Chondrocyte (in vitro differentiated cells): ENCODE data around the gene BLOC1S5. TPM values are rescaled to one million over a fixed set of nuclear protein-coding genes. Genes with fewer than 3 reads are reported as not detected.

Source experiments
- DNase-seq: peaks from one replicate; pipeline ENCODE4 v3.0.0; 2021; ENCODE audit warnings: mixed read lengths, low spot score
- H3K27ac Mint-ChIP-seq: one replicate; pipeline ENCODE4 v1.8.0; 2021; ENCODE audit warnings: mild to moderate bottlenecking, moderate library complexity, mixed read lengths; ENCODE audit not compliant: unreplicated experiment
- H3K27me3 Mint-ChIP-seq: 2 replicates; pipeline ENCODE4 v1.8.0; 2021; ENCODE audit warnings: low read depth, mixed read lengths
- H3K36me3 Mint-ChIP-seq: 2 replicates; pipeline ENCODE4 v1.8.0; 2021; ENCODE audit warnings: low read depth, mixed read lengths
- H3K4me1 Mint-ChIP-seq: 2 replicates; pipeline ENCODE4 v1.8.0; 2021; ENCODE audit warnings: low read depth, mild to moderate bottlenecking, mixed read lengths
- H3K4me3 Mint-ChIP-seq: one replicate; pipeline ENCODE4 v1.8.0; 2021; ENCODE audit warnings: mild to moderate bottlenecking, moderate library complexity, mixed read lengths; ENCODE audit not compliant: unreplicated experiment
- H3K9me3 Mint-ChIP-seq: 2 replicates; pipeline ENCODE4 v1.8.0; 2021; ENCODE audit warnings: low read depth, mixed read lengths
- CTCF ChIP-seq: fragments of 200-600 bp; sonication (generic); IDR thresholded peaks from 2 replicates; pipeline ENCODE4 v1.5.0; 2021; ENCODE audit warnings: antibody characterized with exemption, mild to moderate bottlenecking, moderate library complexity
- total RNA-seq: library from RNA; stranded (reverse); gene quantifications from 3 replicates; pipeline ENCODE4 v1.2.1, GENCODE V29; 2021

The BLOC1S5 gene
- total RNA-seq, 1 donor from 2014 or later: 9.4 TPM

DNA sequence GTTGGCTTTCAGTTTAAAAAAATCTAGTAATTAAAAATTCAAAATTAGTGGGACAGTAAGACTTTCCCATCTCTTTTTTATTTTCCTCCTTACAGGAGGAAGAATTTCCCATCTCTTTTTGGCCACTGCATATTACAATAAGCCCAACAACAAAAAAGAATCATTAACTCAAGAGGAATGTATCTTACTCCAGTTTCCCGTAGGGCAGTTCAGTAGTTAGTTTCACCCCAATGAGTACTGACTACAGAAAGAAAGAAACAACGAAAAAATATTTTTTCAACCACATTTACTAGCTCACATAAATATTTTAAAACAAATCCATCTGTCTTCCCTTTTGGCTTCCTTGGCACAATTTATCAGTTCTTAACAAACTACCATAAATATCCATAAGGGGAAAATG is 14.9 kb upstream of the BLOC1S5 start:
- TF ChIP-seq CTCF: no peak
- DNase-seq: no peak
- Mint-ChIP-seq H3K4me1 (peaks cover 43% of the 10 kb centered on the region), H3K9me3 (no peaks in the 10 kb centered on the region), H3K27ac (no peak overlapping the region), H3K4me3 (no peak overlapping the region), H3K27me3 (no peaks in the 10 kb centered on the region), H3K36me3 (peaks cover 1% of the 10 kb centered on the region)

DNA sequence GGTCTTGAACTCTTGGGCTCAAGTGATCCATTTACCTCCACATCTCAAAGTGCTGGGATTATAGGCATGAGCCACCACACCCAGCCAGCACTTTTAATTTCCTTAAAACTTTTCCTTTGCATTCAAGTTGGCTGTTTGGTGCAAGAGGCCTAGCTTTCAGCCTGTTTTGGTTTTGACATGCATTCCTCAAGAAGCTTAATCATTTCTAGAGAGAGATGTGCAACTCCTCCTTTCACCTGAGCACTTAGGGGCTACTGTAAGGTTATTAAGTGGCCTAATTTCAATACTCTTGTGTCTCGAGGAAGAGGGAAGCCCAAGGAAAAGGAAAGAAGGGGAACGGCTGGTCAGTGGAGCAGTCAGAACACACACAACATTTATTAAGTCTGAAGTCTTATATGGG is 13.8 kb upstream of the BLOC1S5 start:
- peaks cover 31% of the 10 kb centered on the region for H3K4me1 Mint-ChIP-seq
- H3K9me3 Mint-ChIP-seq: no peaks in the 10 kb centered on the region
- H3K27ac Mint-ChIP-seq: no peak overlapping the region
- TF ChIP-seq CTCF: no peak
- no peaks in the 10 kb centered on the region for H3K27me3 Mint-ChIP-seq
- no peak for DNase-seq
- peaks cover 1% of the 10 kb centered on the region for H3K36me3 Mint-ChIP-seq
- H3K4me3 Mint-ChIP-seq: no peak overlapping the region

DNA sequence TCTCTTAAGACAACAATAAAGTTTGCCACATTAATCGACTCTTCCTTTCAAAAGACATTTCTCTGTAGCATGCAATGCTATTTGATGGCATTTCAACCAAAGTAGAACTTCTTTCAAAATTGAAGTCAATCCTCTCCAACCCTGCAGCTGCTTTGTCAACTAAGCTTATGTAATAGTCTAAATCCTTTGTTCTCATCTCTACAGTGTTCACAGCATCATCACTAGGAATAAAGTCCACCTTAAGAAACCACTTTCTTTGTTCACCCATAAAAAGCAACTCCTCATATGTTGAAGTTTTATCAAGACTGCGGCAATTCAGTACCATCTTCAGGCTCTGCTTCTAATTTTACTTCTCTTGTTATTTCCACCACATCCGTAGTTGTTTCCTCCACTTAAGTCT is 11.5 kb upstream of the BLOC1S5 start:
- peaks cover 15% of the 10 kb centered on the region for H3K4me1 Mint-ChIP-seq
- H3K27ac Mint-ChIP-seq: no peak overlapping the region
- no peak overlapping the region for H3K4me3 Mint-ChIP-seq
- no peaks in the 10 kb centered on the region for H3K9me3 Mint-ChIP-seq
- TF ChIP-seq CTCF: no peak
- peaks cover 1% of the 10 kb centered on the region for H3K36me3 Mint-ChIP-seq
- H3K27me3 Mint-ChIP-seq: no peaks in the 10 kb centered on the region
- no peak for DNase-seq

DNA sequence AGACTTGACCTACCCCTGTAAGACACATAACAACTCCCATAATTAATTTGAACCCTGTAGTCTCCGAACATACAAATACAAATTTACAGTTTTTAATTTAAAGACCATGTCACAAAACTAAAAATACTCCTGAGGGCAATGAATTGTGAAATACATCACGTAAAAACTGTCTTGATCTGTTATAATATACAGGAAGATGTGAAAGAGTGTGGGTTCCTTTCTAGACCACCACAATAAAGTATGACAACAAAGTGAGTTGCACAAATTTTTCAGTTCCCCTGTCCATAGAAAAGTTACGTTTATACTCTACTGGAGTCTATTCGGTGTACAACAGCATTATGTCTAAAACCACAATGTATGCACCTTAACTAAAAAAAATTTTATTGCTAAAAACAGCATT is 11.0 kb upstream of the BLOC1S5 start:
- DNase-seq: no peak
- Mint-ChIP-seq H3K4me1 (peaks cover 10% of the 10 kb centered on the region), H3K9me3 (no peaks in the 10 kb centered on the region), H3K36me3 (no peaks in the 10 kb centered on the region), H3K4me3 (no peak overlapping the region), H3K27ac (no peak overlapping the region), H3K27me3 (no peaks in the 10 kb centered on the region)
- no peak for TF ChIP-seq CTCF

DNA sequence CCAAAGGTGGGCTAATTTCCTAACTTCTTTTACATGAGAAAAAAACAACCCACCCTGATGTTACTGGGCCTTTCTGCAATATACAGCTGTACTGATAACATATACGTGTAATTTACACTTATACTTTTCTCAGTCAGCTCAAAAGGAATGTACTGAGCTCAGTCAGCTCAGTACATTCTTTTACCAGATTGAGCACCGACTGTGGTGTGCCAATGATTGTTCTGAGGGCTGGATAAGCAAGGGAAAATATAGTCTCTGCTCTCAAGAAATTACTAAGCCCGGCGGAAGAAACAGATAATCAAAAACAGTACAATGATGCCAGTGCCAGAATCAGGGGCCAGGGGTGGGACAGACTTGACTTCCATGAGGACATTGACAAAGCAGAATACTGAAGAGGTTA is 10.0 kb upstream of the BLOC1S5 start:
- Mint-ChIP-seq H3K27ac (peak overlapping the region; percentile 50), H3K4me3 (no peak overlapping the region), H3K27me3 (no peaks in the 10 kb centered on the region), H3K36me3 (no peaks in the 10 kb centered on the region), H3K9me3 (no peaks in the 10 kb centered on the region), H3K4me1 (peaks cover 4% of the 10 kb centered on the region)
- no peak for TF ChIP-seq CTCF
- DNase-seq: no peak
